A673 (cell line): ENCODE data around the gene TMPRSS11A.

ENCODE experiments used
- EZH2 ChIP-seq: fragments of 200-600 bp; sonication (generic); IDR thresholded peaks from 2 replicates; pipeline ENCODE4 v1.6.1; 2017; ENCODE audit warnings: borderline replicate concordance, low read depth, mild to moderate bottlenecking, mixed read lengths, antibody characterized with exemption, low read length; ENCODE audit not compliant: poor library complexity, severe bottlenecking
- TF ChIP-seq, protein P1 (sequence below): fragments of 300-800, 200-600 bp; sonication (generic); conservative IDR thresholded peaks from 2 replicates; pipeline ENCODE4 v1.5.1; 2017; ENCODE audit warnings: low read depth, mild to moderate bottlenecking, antibody characterized with exemption, low read length, moderate library complexity, mixed read lengths

DNA sequence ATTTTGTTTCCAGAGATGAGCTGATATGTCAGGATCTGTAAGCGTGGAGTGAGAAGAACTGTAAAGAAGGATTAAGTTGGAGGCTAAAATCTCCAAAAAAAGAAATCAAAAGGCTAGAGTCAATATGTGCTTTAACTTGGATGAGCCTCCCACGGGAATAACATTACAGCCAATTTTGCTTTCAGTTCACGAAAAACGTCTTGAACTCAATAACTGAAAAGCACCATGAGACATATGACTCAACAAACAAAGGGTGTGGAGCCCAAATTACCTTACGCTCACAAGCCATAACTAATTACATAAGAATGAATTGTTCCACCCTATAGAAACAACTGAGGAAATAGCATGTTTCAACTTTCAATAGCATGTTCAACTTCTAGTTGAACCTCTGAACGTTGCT, 101.8 kb downstream of the TMPRSS11A start:
- no peak for TF ChIP-seq EZH2
- TF ChIP-seq, protein P1, sequence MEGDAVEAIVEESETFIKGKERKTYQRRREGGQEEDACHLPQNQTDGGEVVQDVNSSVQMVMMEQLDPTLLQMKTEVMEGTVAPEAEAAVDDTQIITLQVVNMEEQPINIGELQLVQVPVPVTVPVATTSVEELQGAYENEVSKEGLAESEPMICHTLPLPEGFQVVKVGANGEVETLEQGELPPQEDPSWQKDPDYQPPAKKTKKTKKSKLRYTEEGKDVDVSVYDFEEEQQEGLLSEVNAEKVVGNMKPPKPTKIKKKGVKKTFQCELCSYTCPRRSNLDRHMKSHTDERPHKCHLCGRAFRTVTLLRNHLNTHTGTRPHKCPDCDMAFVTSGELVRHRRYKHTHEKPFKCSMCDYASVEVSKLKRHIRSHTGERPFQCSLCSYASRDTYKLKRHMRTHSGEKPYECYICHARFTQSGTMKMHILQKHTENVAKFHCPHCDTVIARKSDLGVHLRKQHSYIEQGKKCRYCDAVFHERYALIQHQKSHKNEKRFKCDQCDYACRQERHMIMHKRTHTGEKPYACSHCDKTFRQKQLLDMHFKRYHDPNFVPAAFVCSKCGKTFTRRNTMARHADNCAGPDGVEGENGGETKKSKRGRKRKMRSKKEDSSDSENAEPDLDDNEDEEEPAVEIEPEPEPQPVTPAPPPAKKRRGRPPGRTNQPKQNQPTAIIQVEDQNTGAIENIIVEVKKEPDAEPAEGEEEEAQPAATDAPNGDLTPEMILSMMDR = no peak
